Astrocyte (in vitro differentiated cells and primary cell): ENCODE results near the gene SERPINA5. TPM values are rescaled to one million over a fixed set of nuclear protein-coding genes. Genes with fewer than 3 reads are reported as not detected.

Experiments used
- DNase-seq: peaks from one replicate; pipeline ENCODE4 v3.0.0-alpha.2; 2010; ENCODE audit warnings: low read depth
- FAIRE-seq: peaks from 2 replicates; lab custom pipeline; 2011; peaks lifted over from hg19 to GRCh38; lab: Jason Lieb, UNC
- H2AFZ ChIP-seq: 2 replicates; pipeline ENCODE4 v1.6.0; 2012; ENCODE audit warnings: low read depth, low read length, inconsistent platforms
- H3K27ac ChIP-seq: 2 replicates; pipeline ENCODE4 v1.5.1; 2011; ENCODE audit warnings: low read depth, low read length, inconsistent platforms
- H3K27me3 ChIP-seq: 2 replicates; pipeline ENCODE4 v1.6.0; 2011; ENCODE audit warnings: low read length, inconsistent platforms; ENCODE audit not compliant: insufficient read depth
- H3K36me3 ChIP-seq: 2 replicates; pipeline ENCODE4 v1.5.1; 2011; ENCODE audit warnings: low read length, inconsistent platforms; ENCODE audit not compliant: insufficient read depth
- H3K4me1 ChIP-seq: 2 replicates; pipeline ENCODE4 v1.5.1; 2011; ENCODE audit warnings: low read length, inconsistent platforms; ENCODE audit not compliant: insufficient read depth
- H3K4me2 ChIP-seq: 2 replicates; pipeline ENCODE4 v1.6.0; 2012; ENCODE audit warnings: low read length, inconsistent platforms
- H3K4me3 ChIP-seq: 2 replicates; pipeline ENCODE4 v1.5.1; 2011; ENCODE audit warnings: low read depth, mild to moderate bottlenecking, low read length, inconsistent platforms; ENCODE audit not compliant: insufficient read depth
- H3K79me2 ChIP-seq: 2 replicates; pipeline ENCODE4 v1.6.0; 2012; ENCODE audit warnings: mild to moderate bottlenecking, low read length, inconsistent platforms; ENCODE audit not compliant: insufficient read depth
- H3K9ac ChIP-seq: 2 replicates; pipeline ENCODE4 v1.6.0; 2012; ENCODE audit warnings: mild to moderate bottlenecking, low read length, inconsistent platforms
- H3K9me3 ChIP-seq: 2 replicates; pipeline ENCODE4 v1.5.1; 2012; ENCODE audit warnings: low read depth, mild to moderate bottlenecking, low read length, inconsistent platforms; ENCODE audit not compliant: insufficient read depth
- H4K20me1 ChIP-seq: 2 replicates; pipeline ENCODE4 v1.6.0; 2012; ENCODE audit warnings: low read length, inconsistent platforms; ENCODE audit not compliant: insufficient read depth
- H3K27ac Mint-ChIP-seq: one replicate; pipeline ENCODE4 v1.8.0; 2021; ENCODE audit warnings: mild to moderate bottlenecking, mixed read lengths; ENCODE audit not compliant: unreplicated experiment
- H3K27me3 Mint-ChIP-seq: one replicate; pipeline ENCODE4 v1.8.0; 2021; ENCODE audit warnings: low read depth, mixed read lengths; ENCODE audit not compliant: unreplicated experiment
- H3K36me3 Mint-ChIP-seq: one replicate; pipeline ENCODE4 v1.8.0; 2021; ENCODE audit warnings: low read depth, mixed read lengths; ENCODE audit not compliant: unreplicated experiment
- H3K4me1 Mint-ChIP-seq: one replicate; pipeline ENCODE4 v1.8.0; 2021; ENCODE audit warnings: low read depth, mixed read lengths; ENCODE audit not compliant: unreplicated experiment
- H3K4me3 Mint-ChIP-seq: one replicate; pipeline ENCODE4 v1.8.0; 2021; ENCODE audit warnings: mild to moderate bottlenecking, moderate library complexity, mixed read lengths; ENCODE audit not compliant: unreplicated experiment
- H3K9me3 Mint-ChIP-seq: one replicate; pipeline ENCODE4 v1.8.0; 2021; ENCODE audit warnings: mild to moderate bottlenecking, mixed read lengths; ENCODE audit not compliant: unreplicated experiment
- CTCF ChIP-seq: IDR thresholded peaks from 2 replicates; pipeline ENCODE4 v1.5.1; 2011; ENCODE audit warnings: low read depth, mild to moderate bottlenecking, inconsistent platforms, low read length, moderate library complexity; ENCODE audit not compliant: insufficient read depth
- EZH2 ChIP-seq: IDR thresholded peaks from 2 replicates; pipeline ENCODE4 v1.6.1; 2012; ENCODE audit warnings: mild to moderate bottlenecking, low read length, inconsistent platforms; ENCODE audit not compliant: insufficient read depth
- total RNA-seq: library from RNA; stranded (reverse); gene quantifications from 2 replicates; pipeline ENCODE4 v1.2.1, GENCODE V29; 2021

SERPINA5 gene
- total RNA-seq, 1 donor from 2014 or later = 0.23 TPM

DNA sequence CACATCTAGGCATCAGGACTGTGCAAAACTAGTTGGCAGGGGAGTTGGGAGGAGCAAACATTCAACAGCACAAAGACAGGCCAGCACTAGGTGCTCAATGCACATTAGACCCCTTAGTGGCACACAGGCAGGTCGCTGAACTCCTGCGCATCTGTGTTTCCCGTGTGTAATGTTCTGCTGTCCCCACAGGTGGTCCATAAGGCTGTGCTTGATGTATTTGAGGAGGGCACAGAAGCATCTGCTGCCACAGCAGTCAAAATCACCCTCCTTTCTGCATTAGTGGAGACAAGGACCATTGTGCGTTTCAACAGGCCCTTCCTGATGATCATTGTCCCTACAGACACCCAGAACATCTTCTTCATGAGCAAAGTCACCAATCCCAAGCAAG, 42.2 kb downstream of the SERPINA5 start:
- Mint-ChIP-seq H3K9me3 (peaks cover 20% of the 10 kb centered on the region), H3K27me3 (peaks cover 17% of the 10 kb centered on the region), H3K4me1 (peaks cover 6% of the 10 kb centered on the region), H3K36me3 (peaks cover 10% of the 10 kb centered on the region), H3K27ac (peak overlapping the region; percentile 70), H3K4me3 (no peak overlapping the region)
- Histone ChIP-seq H2AFZ (no peak overlapping the region), H3K4me3 (no peak overlapping the region), H3K36me3 (no peaks in the 10 kb centered on the region), H4K20me1 (no peaks in the 10 kb centered on the region), H3K27me3 (peaks cover 4% of the 10 kb centered on the region), H3K4me2 (no peak overlapping the region), H3K27ac (no peak overlapping the region), H3K79me2 (no peaks in the 10 kb centered on the region), H3K9me3 (peaks cover 13% of the 10 kb centered on the region), H3K4me1 (peaks cover 14% of the 10 kb centered on the region), H3K9ac (no peak overlapping the region)
- TF ChIP-seq EZH2 (no peak), CTCF (no peak)
- FAIRE-seq = no peak
- DNase-seq = no peak

DNA sequence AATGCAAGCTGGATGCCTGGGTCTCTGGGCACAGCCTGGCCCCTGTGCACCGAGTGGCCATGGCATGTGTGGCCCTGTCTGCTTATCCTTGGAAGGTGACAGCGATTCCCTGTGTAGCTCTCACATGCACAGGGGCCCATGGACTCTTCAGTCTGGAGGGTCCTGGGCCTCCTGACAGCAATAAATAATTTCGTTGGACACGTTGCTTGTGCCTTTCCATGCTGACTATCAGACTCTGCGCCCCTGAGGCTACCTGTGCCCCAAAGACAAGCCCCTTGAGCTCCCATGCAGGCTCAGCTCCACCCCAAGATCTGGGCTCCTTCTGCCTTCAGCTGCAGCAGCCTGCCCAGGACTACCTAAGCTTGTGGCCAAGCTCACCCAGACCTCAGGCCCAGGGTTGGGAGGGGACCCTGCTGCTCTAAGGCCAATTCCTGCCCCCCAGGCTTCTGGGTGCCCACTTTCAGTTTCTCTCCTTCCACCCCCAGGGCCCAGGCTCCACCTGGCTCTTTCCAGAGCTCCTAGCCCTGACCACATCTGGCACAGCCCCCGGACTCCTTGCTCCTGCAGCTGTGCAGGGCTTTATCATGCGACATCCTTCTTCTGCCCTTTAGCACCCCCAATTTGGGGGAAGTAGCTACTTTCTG, 42.8 kb downstream of the SERPINA5 start:
- peaks cover 14% of the 10 kb centered on the region for H3K4me1 ChIP-seq
- Mint-ChIP-seq H3K4me1 (peaks cover 6% of the 10 kb centered on the region), H3K4me3 (no peak overlapping the region), H3K27me3 (peaks cover 17% of the 10 kb centered on the region), H3K27ac (no peak overlapping the region), H3K36me3 (peaks cover 5% of the 10 kb centered on the region), H3K9me3 (peaks cover 19% of the 10 kb centered on the region)
- no peak overlapping the region for H3K4me3 ChIP-seq
- TF ChIP-seq EZH2 = no peak
- H3K36me3 ChIP-seq = no peaks in the 10 kb centered on the region
- H3K79me2 ChIP-seq = no peaks in the 10 kb centered on the region
- peaks cover 4% of the 10 kb centered on the region for H3K27me3 ChIP-seq
- no peak overlapping the region for H3K27ac ChIP-seq
- FAIRE-seq (no peak), DNase-seq (no peak)
- peaks cover 7% of the 10 kb centered on the region for H3K9me3 ChIP-seq
- no peaks in the 10 kb centered on the region for H4K20me1 ChIP-seq
- H3K4me2 ChIP-seq = no peak overlapping the region
- H3K9ac ChIP-seq = no peak overlapping the region
- no peak overlapping the region for H2AFZ ChIP-seq

DNA sequence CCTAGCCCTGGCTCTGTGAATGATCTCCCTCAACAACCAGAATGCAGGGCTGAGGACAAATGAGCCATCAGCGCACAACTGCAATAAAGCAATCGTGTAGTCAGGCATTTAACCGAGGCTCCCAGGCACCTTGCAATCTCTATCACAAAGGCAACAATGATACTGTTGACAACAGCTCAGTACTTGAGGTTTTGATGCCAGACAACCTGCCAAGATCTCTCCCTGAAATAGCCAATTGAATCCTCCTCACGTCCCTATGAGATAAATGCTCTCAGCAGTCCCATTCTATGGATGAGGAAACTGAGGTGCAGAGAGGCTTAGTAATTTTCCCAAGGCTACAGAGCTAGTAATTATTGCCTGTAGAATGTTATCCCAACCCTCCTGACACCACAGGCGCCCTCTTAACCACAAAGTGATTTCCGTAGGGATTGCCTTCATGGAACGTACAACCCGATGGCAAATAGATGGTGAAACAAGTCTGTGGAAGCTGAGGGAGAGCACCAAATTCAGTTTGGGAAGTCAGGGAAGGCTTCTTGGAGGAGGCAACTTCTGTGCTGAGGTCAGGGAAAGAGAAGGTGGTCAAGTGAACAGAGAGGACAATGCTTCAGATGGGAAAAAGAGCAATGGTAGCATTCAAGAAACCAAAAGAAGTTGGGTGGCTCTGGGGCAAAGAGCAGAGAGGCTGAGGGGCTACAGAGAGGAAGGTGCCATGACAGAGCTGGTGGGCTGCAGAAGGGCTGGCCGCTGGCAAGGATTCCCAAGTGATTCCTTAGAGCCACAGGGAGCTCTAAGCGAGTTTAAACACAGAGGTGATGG, 43.5 kb downstream of the SERPINA5 start:
- H3K79me2 ChIP-seq = no peaks in the 10 kb centered on the region
- Mint-ChIP-seq H3K4me3 (no peak overlapping the region), H3K9me3 (peaks cover 16% of the 10 kb centered on the region), H3K27ac (no peak overlapping the region), H3K36me3 (peaks cover 3% of the 10 kb centered on the region), H3K27me3 (peaks cover 21% of the 10 kb centered on the region), H3K4me1 (peaks cover 10% of the 10 kb centered on the region)
- peak overlapping the region; percentile 72 for H3K4me2 ChIP-seq
- no peak overlapping the region for H3K27ac ChIP-seq
- DNase-seq (no peak), FAIRE-seq (no peak)
- H3K9ac ChIP-seq = peak overlapping the region; percentile 27
- H3K9me3 ChIP-seq = peaks cover under 1% of the 10 kb centered on the region
- TF ChIP-seq EZH2 (no peak), CTCF (no peak)
- H2AFZ ChIP-seq = no peak overlapping the region
- H3K4me1 ChIP-seq = peaks cover 14% of the 10 kb centered on the region
- H3K4me3 ChIP-seq = no peak overlapping the region
- no peaks in the 10 kb centered on the region for H3K36me3 ChIP-seq
- H3K27me3 ChIP-seq = peaks cover 4% of the 10 kb centered on the region
- H4K20me1 ChIP-seq = no peaks in the 10 kb centered on the region
